Testis (tissue), 5 donors: Measurements from ENCODE around the gene PEAR1. TPM values are rescaled to one million over a fixed set of nuclear protein-coding genes. Genes with fewer than 3 reads are reported as not detected.

ENCODE experiments used
- DNase-seq: peaks from one replicate; pipeline ENCODE4 v3.0.0-alpha.2; 2019
- H3K27ac ChIP-seq, 2 donors: fragments of 200-600 bp; sonication (generic); one replicate each; pipeline ENCODE4 v1.5.1; 2019
- H3K27me3 ChIP-seq: fragments of 200-600 bp; sonication (generic); one replicate; pipeline ENCODE4 v1.5.1; 2019
- H3K36me3 ChIP-seq: fragments of 200-600 bp; sonication (generic); one replicate; pipeline ENCODE4 v1.5.1; 2017; ENCODE audit warnings: low read depth; ENCODE audit errors: missing control alignments
- H3K4me1 ChIP-seq: fragments of 200-600 bp; sonication (generic); one replicate; pipeline ENCODE4 v1.5.1; 2019
- H3K4me3 ChIP-seq, 2 donors: fragments of 200-600 bp; sonication (generic); one replicate each; pipeline ENCODE4 v1.5.1; 2017 to 2019
- H3K9me3 ChIP-seq: fragments of 200-600 bp; sonication (generic); one replicate; pipeline ENCODE4 v1.5.1; 2017
- CTCF ChIP-seq, 3 experiments: fragments of 450-650 bp in 2 of 3; fragments of 200-600 bp in 1 of 3; sonication (generic) in 1 of 3; IDR thresholded peaks; one replicate each; pipeline ENCODE4 v1.5.1; 2016 to 2019; ENCODE audit warnings: antibody characterized with exemption in 3 of 3, mild to moderate bottlenecking in 2 of 3, moderate library complexity in 1 of 3
- POLR2A ChIP-seq: fragments of 450-650 bp; IDR thresholded peaks from one replicate; pipeline ENCODE4 v1.6.1; 2017; ENCODE audit warnings: antibody characterized with exemption, mild to moderate bottlenecking, moderate library complexity
- WGBS, 2 donors: methylation state at CpG; one replicate each; pipeline ENCODE4 v1.1.5; 2018; 5-methylcytosine and 5-hydroxymethylcytosine counted together
- intact Hi-C: fragments of 100-400 bp; cut with DNase I; formaldehyde crosslinking; loops from one replicate; pipeline ENCODE4 v1.15.1; 2023; ENCODE audit warnings: low total_unique reads
- long read RNA-seq, 2 donors: transcript quantifications; one replicate each; lab custom pipeline, GENCODE V29; 2026
- polyA plus RNA-seq: library from polyadenylated mRNA; stranded (reverse); fragments of 350-450 nt; fragmentation: Illumina TruSeq; extraction: RNeasy Lipid Tissue Mini Kit (QIAGEN cat#74804); gene quantifications from one replicate; pipeline ENCODE4 v1.2.3, GENCODE V29; 2014; ENCODE audit warnings: low read depth, low replicate concordance; ENCODE audit not compliant: insufficient read depth
- total RNA-seq, 2 donors: library from RNA; depleted of rRNA; stranded (reverse); fragments of >200 nt; gene quantifications; one replicate each; pipeline ENCODE4 v1.2.3, GENCODE V29; 2016

The PEAR1 gene
- total RNA-seq (10 to 100 TPM; 13.8 TPM), polyA plus RNA-seq (10.5 TPM)
- long read RNA-seq, donor 1, full-length matches to known transcripts = 7 of 35 reads
- long read RNA-seq, donor 1, partial matches to known transcripts = 28 of 35 reads
- long read RNA-seq, donor 1, other reads (novel, unspliced or antisense) = 0 of 35 reads
- long read RNA-seq, donor 2, full-length matches to known transcripts = 1 of 1 reads
- long read RNA-seq, donor 2, partial matches to known transcripts = 0 of 1 reads
- long read RNA-seq, donor 2, other reads (novel, unspliced or antisense) = 0 of 1 reads

- intact Hi-C loops = no loop called here
- WGBS, 2 donors = 6 to 7% methylated on average over 30 to 59 of the region's 60 CpGs
Observed at GRCh38 chr1:156893048-156893953, at the start of gene PEAR1. TSS of gene PEAR1 (plus strand) at chr1:156893718. CDS start at chr1:156903927, 10,209 bp downstream.

GRCh38 chr1:156844102-156844501 lies 49.4 kb upstream of the PEAR1 start:
- Histone ChIP-seq H3K4me1 (peaks cover 4% of the 10 kb centered on the region), H3K36me3 (no peaks in the 10 kb centered on the region), H3K27ac (no peak overlapping the region), H3K9me3 (no peaks in the 10 kb centered on the region), H3K27me3 (no peaks in the 10 kb centered on the region), H3K4me3 (no peak overlapping the region)
- intact Hi-C loops = no loop called here
- no peak for DNase-seq
- TF ChIP-seq CTCF (IDR thresholded peaks at IDR 0.05) (no peak), POLR2A (no peak)
- WGBS, 2 donors = 68 to 70% methylated on average over 6 of the region's 6 CpGs

More at GRCh38 chr1:156893048-156893953, at the start of gene PEAR1:
- peak; percentile 48 for DNase-seq
- peak within 1 kb of the TSS; percentile 73 to 90 for H3K27ac ChIP-seq
- no peaks in the 10 kb centered on the region for H3K27me3 ChIP-seq
- H3K9me3 ChIP-seq = no peaks in the 10 kb centered on the region
- TF ChIP-seq POLR2A (no peak), CTCF (IDR thresholded peaks at IDR 0.05) (no peak)
- peaks cover 20% of the 10 kb centered on the region for H3K4me1 ChIP-seq
- H3K4me3 ChIP-seq = peak within 1 kb of the TSS; percentile 45 to 58
- no peaks in the 10 kb centered on the region for H3K36me3 ChIP-seq

- intact Hi-C loops = no loop called here
Observed at GRCh38 chr1:156844638-156845037, 48.9 kb upstream of the PEAR1 start.

More at GRCh38 chr1:156844638-156845037, 48.9 kb upstream of the PEAR1 start:
- TF ChIP-seq CTCF (IDR thresholded peaks at IDR 0.05) = no peak
- no peak for TF ChIP-seq POLR2A
- H3K27me3 ChIP-seq = no peaks in the 10 kb centered on the region
- no peak overlapping the region for H3K27ac ChIP-seq
- H3K4me3 ChIP-seq = no peak overlapping the region
- 25 to 59% methylated on average over 11 to 14 of the region's 14 CpGs for WGBS, 2 donors
- peaks cover 6% of the 10 kb centered on the region for H3K4me1 ChIP-seq
- H3K9me3 ChIP-seq = no peaks in the 10 kb centered on the region
- no peaks in the 10 kb centered on the region for H3K36me3 ChIP-seq
- DNase-seq = no peak
